GM19023 (cell line): ENCODE results near the gene REEP1.
A peak's percentile ranks its signal among the peaks of the same experiment; 100 is the strongest.

Experiments
- ATAC-seq: cut with Tn5 transposase; IDR thresholded peaks from one replicate; pipeline ENCODE4 v1.9.1; 2021; ENCODE audit warnings: mild to moderate bottlenecking, moderate library complexity; ENCODE audit not compliant: unreplicated experiment

Gene REEP1

GRCh38 chr2:86226636-86227520 is 110.5 kb downstream of the REEP1 start:
- no peak for ATAC-seq

- ATAC-seq, result no peak
Measured at GRCh38 chr2:86226070-86226469, 111.4 kb downstream of the REEP1 start.

GRCh38 chr2:86225581-86225980 is 111.8 kb downstream of the REEP1 start:
- ATAC-seq, result no peak

GRCh38 chr2:86224645-86225355 is 112.6 kb downstream of the REEP1 start:
- ATAC-seq, result no peak

- ATAC-seq, result no peak
Measured at GRCh38 chr2:86223927-86224560, 113.4 kb downstream of the REEP1 start.

- no peak for ATAC-seq
Measured at GRCh38 chr2:86223140-86223926, 114.1 kb downstream of the REEP1 start.

- peak; percentile 56 for ATAC-seq
Measured at GRCh38 chr2:86221066-86221684, 116.3 kb downstream of the REEP1 start.

- no peak for ATAC-seq
Measured at GRCh38 chr2:86219896-86220295, 117.5 kb downstream of the REEP1 start.

- ATAC-seq, result no peak
Measured at GRCh38 chr2:86218124-86218523, 119.3 kb downstream of the REEP1 start.

GRCh38 chr2:86216575-86217555 is 120.6 kb downstream of the REEP1 start:
- ATAC-seq, result no peak

- no peak for ATAC-seq
Measured at GRCh38 chr2:86214503-86214832, 123.0 kb downstream of the REEP1 start.

- ATAC-seq, result no peak
Measured at GRCh38 chr2:86213699-86214502, 123.5 kb downstream of the REEP1 start.

- no peak for ATAC-seq
Measured at GRCh38 chr2:86213056-86213455, 124.4 kb downstream of the REEP1 start.

- ATAC-seq, result no peak
Measured at GRCh38 chr2:86211796-86212188, 125.6 kb downstream of the REEP1 start.

- no peak for ATAC-seq
Measured at GRCh38 chr2:86211033-86211795, 126.2 kb downstream of the REEP1 start.

GRCh38 chr2:86204458-86204857 is 133.0 kb downstream of the REEP1 start:
- ATAC-seq, result no peak

- ATAC-seq, result no peak
Measured at GRCh38 chr2:86203614-86204013, 133.8 kb downstream of the REEP1 start.

GRCh38 chr2:86202702-86203101 is 134.7 kb downstream of the REEP1 start:
- no peak for ATAC-seq
